H1 (cell line): ENCODE results near the gene RNF144A. TPM values are rescaled to one million over a fixed set of nuclear protein-coding genes. Genes with fewer than 3 reads are reported as not detected.

Experiments
- CTCF ChIA-PET: fragments of 300-600 bp; sonication (Branson Sonifier 250); formaldehyde crosslinking; loops from one replicate; lab custom pipeline; 2021; ENCODE audit not compliant: partially characterized antibody; lab: Charles Lee
- POLR2A ChIA-PET: fragments of 300-600 bp; sonication (Branson Sonifier 250); formaldehyde crosslinking; loops from one replicate; lab custom pipeline; 2021; ENCODE audit warnings: inconsistent platforms; ENCODE audit not compliant: partially characterized antibody; lab: Charles Lee
- DNase-seq, 2 experiments: peaks; one replicate each; pipeline versions ENCODE4 v3.0.0 to v3.0.0-alpha.2; 2010 to 2022; ENCODE audit warnings: low spot score in 2 of 2, low read depth in 1 of 2, mixed read lengths in 1 of 2
- FAIRE-seq: peaks from 2 replicates; lab custom pipeline; 2011; peaks lifted over from hg19 to GRCh38; lab: Jason Lieb, UNC
- H2AFZ ChIP-seq: 2 replicates; pipeline ENCODE4 v1.8.1; 2012; ENCODE audit warnings: low read length, inconsistent platforms
- H2AK5ac ChIP-seq: 2 replicates; pipeline ENCODE4 v1.6.1; 2013; ENCODE audit warnings: low read depth, low read length
- H2BK120ac ChIP-seq: replicated peaks from 2 replicates; pipeline ENCODE3; 2013; ENCODE audit warnings: low read depth, low read length, inconsistent platforms
- H2BK12ac ChIP-seq: 2 replicates; pipeline ENCODE4 v1.6.1; 2013; ENCODE audit warnings: low read depth, low read length
- H2BK15ac ChIP-seq: 2 replicates; pipeline ENCODE4 v1.6.1; 2013; ENCODE audit warnings: low read length
- H2BK20ac ChIP-seq: 2 replicates; pipeline ENCODE4 v1.6.1; 2013; ENCODE audit warnings: low read length
- H2BK5ac ChIP-seq: 2 replicates; pipeline ENCODE4 v1.6.1; 2013; ENCODE audit warnings: low read depth, low read length
- H3K14ac ChIP-seq: 2 replicates; pipeline ENCODE4 v1.6.1; 2013; ENCODE audit warnings: inconsistent platforms; ENCODE audit not compliant: insufficient read length
- H3K18ac ChIP-seq: 2 replicates; pipeline ENCODE4 v1.6.1; 2013; ENCODE audit warnings: low read length; ENCODE audit errors: extremely low read depth
- H3K23ac ChIP-seq: 2 replicates; pipeline ENCODE4 v1.6.1; 2013; ENCODE audit warnings: inconsistent platforms; ENCODE audit not compliant: insufficient read length
- H3K23me2 ChIP-seq: 2 replicates; pipeline ENCODE4 v1.6.1; 2013; ENCODE audit warnings: low read depth, low read length
- H3K27ac ChIP-seq: 2 replicates; pipeline ENCODE4 v1.6.1; 2011; ENCODE audit warnings: low read depth, low read length, inconsistent platforms
- H3K27me3 ChIP-seq, 4 experiments: replicated peaks in 1 of 4; 1 replicate in 1 of 4; 2 replicates in 3 of 4; pipeline versions ENCODE4 v1.6.1 to v1.8.1; 2011 to 2013; ENCODE audit warnings: low read length in 3 of 4, mild to moderate bottlenecking in 3 of 4, inconsistent platforms in 2 of 4, mixed read lengths in 2 of 4, moderate library complexity in 1 of 4; ENCODE audit not compliant: control insufficient read depth in 3 of 4, insufficient read depth in 3 of 4; ENCODE audit errors: extremely low read depth in 1 of 4
- H3K36me3 ChIP-seq, 4 experiments: 2 replicates each; pipeline versions ENCODE4 v1.6.1 to v1.8.1; 2011 to 2013; ENCODE audit warnings: mild to moderate bottlenecking in 4 of 4, low read length in 3 of 4, moderate library complexity in 2 of 4, control low read depth in 1 of 4, inconsistent platforms in 1 of 4; ENCODE audit not compliant: insufficient read depth in 4 of 4, control insufficient read depth in 2 of 4
- H3K4ac ChIP-seq: replicated peaks from 2 replicates; pipeline ENCODE3; 2013; ENCODE audit warnings: low read length, low read depth, mixed read lengths, inconsistent platforms; ENCODE audit not compliant: insufficient read length
- H3K4me1 ChIP-seq, 4 experiments: replicated peaks in 1 of 4; 1 replicate in 1 of 4; 2 replicates in 3 of 4; pipeline versions ENCODE4 v1.6.1 to v1.8.1; 2011 to 2013; ENCODE audit warnings: low read length in 3 of 4, inconsistent platforms in 2 of 4, mixed read lengths in 1 of 4; ENCODE audit not compliant: insufficient read depth in 4 of 4, control insufficient read depth in 3 of 4
- H3K4me2 ChIP-seq, 2 experiments: 2 replicates each; pipeline versions ENCODE4 v1.6.1 to v1.8.1; 2011 to 2013; ENCODE audit warnings: low read depth in 2 of 2, low read length in 2 of 2, control low read depth in 1 of 2, inconsistent platforms in 1 of 2, mild to moderate bottlenecking in 1 of 2; ENCODE audit not compliant: insufficient read depth in 1 of 2
- H3K4me3 ChIP-seq, 4 experiments: fragments of 200-600, 300-600 bp in 1 of 4; sonication (generic), shearing (Covaris generic), sonication (Bioruptor Twin) in 1 of 4; 2 replicates each; pipeline versions ENCODE4 v1.5.1 to v1.8.1; 2011 to 2016; ENCODE audit warnings: low read length in 4 of 4, low read depth in 3 of 4, control low read depth in 2 of 4, inconsistent platforms in 2 of 4, mild to moderate bottlenecking in 2 of 4, mixed read lengths in 1 of 4, moderate library complexity in 1 of 4; ENCODE audit not compliant: insufficient read depth in 2 of 4; ENCODE audit errors: extremely low read depth in 1 of 4
- H3K56ac ChIP-seq: replicated peaks from 2 replicates; pipeline ENCODE3; 2013; ENCODE audit warnings: low read depth, mild to moderate bottlenecking, mixed read lengths, low read length, inconsistent platforms; ENCODE audit not compliant: insufficient read length
- H3K79me1 ChIP-seq: 2 replicates; pipeline ENCODE4 v1.6.1; 2013; ENCODE audit warnings: low read depth, low read length, control low read depth
- H3K79me2 ChIP-seq, 2 experiments: 2 replicates each; pipeline versions ENCODE4 v1.6.1 to v1.8.1; 2012 to 2013; ENCODE audit warnings: low read length in 2 of 2, mild to moderate bottlenecking in 2 of 2, inconsistent platforms in 1 of 2; ENCODE audit not compliant: insufficient read depth in 2 of 2, control insufficient read depth in 1 of 2
- H3K9ac ChIP-seq, 4 experiments: replicated peaks in 1 of 4; 1 replicate in 1 of 4; 2 replicates in 3 of 4; pipeline versions ENCODE4 v1.6.1 to v1.8.1; 2011 to 2013; ENCODE audit warnings: low read depth in 3 of 4, low read length in 3 of 4, control low read depth in 2 of 4, mild to moderate bottlenecking in 2 of 4, moderate library complexity in 2 of 4, inconsistent platforms in 1 of 4; ENCODE audit errors: extremely low read depth in 1 of 4
- H3K9me3 ChIP-seq, 2 experiments: 2 replicates each; pipeline versions ENCODE4 v1.6.1 to v1.8.1; 2012 to 2013; ENCODE audit warnings: mild to moderate bottlenecking in 2 of 2, moderate library complexity in 2 of 2, control low read depth in 1 of 2, inconsistent platforms in 1 of 2, low read depth in 1 of 2, low read length in 1 of 2, mixed read lengths in 1 of 2; ENCODE audit not compliant: insufficient read depth in 2 of 2
- H4K20me1 ChIP-seq, 2 experiments: replicated peaks in 1 of 2; 2 replicates each; pipeline versions ENCODE3 to v1.8.1; 2011 to 2013; ENCODE audit warnings: inconsistent platforms in 2 of 2, low read length in 2 of 2, mild to moderate bottlenecking in 1 of 2; ENCODE audit not compliant: insufficient read depth in 2 of 2, control insufficient read depth in 1 of 2
- H4K5ac ChIP-seq: 2 replicates; pipeline ENCODE4 v1.6.1; 2013; ENCODE audit warnings: low read length, low read depth, mixed read lengths, inconsistent platforms; ENCODE audit not compliant: insufficient read length
- H4K8ac ChIP-seq: 2 replicates; pipeline ENCODE4 v1.8.0; 2013; ENCODE audit warnings: mild to moderate bottlenecking, moderate library complexity, low read length, inconsistent platforms; ENCODE audit not compliant: insufficient read depth; ENCODE audit errors: extremely low read depth
- H4K91ac ChIP-seq: replicated peaks from 2 replicates; pipeline ENCODE3; 2013; ENCODE audit warnings: low read length, mixed read lengths, inconsistent platforms; ENCODE audit not compliant: insufficient read length
- ATF2 ChIP-seq: IDR thresholded peaks from 2 replicates; pipeline ENCODE4 v1.6.1; 2012; ENCODE audit warnings: low read length, inconsistent platforms
- CHD2 ChIP-seq: IDR thresholded peaks from 2 replicates; pipeline ENCODE4 v1.6.1; 2012; ENCODE audit warnings: low read length, improper control_type of control experiment
- CREB1 ChIP-seq: IDR thresholded peaks from 2 replicates; pipeline ENCODE4 v1.6.1; 2012; ENCODE audit warnings: inconsistent platforms
- CTBP2 ChIP-seq: IDR thresholded peaks from 2 replicates; pipeline ENCODE4 v1.7.0; 2011; ENCODE audit warnings: borderline replicate concordance, mild to moderate bottlenecking, moderate library complexity, mixed read lengths, low read length; ENCODE audit not compliant: insufficient read depth, insufficient read length
- EGR1 ChIP-seq: IDR thresholded peaks from 2 replicates; pipeline ENCODE4 v1.6.1; 2011; ENCODE audit warnings: low read depth, low read length, borderline replicate concordance
- EP300 ChIP-seq, 2 experiments: IDR thresholded peaks; 1 replicate in 1 of 2; 2 replicates in 1 of 2; pipeline ENCODE4 v1.6.1; 2011 to 2012; ENCODE audit warnings: low read depth in 2 of 2, low read length in 2 of 2, mild to moderate bottlenecking in 2 of 2, borderline replicate concordance in 1 of 2, inconsistent platforms in 1 of 2, moderate library complexity in 1 of 2
- GTF2F1 ChIP-seq: IDR thresholded peaks from 2 replicates; pipeline ENCODE4 v1.6.1; 2012; ENCODE audit warnings: low read depth, low read length, improper control_type of control experiment, borderline replicate concordance
- HDAC6 ChIP-seq: IDR thresholded peaks from one replicate; pipeline ENCODE4 v1.7.1; 2012; ENCODE audit warnings: low read depth, mild to moderate bottlenecking, inconsistent platforms, low read length, moderate library complexity
- KDM4A ChIP-seq: IDR thresholded peaks from one replicate; pipeline ENCODE4 v1.7.1; 2012; ENCODE audit warnings: low read depth, mild to moderate bottlenecking, moderate library complexity, low read length, inconsistent platforms; ENCODE audit not compliant: severe bottlenecking
- SIRT6 ChIP-seq: IDR thresholded peaks from one replicate; pipeline ENCODE4 v1.7.1; 2012; ENCODE audit warnings: low read length, inconsistent platforms
- SIX5 ChIP-seq: IDR thresholded peaks from 2 replicates; pipeline ENCODE4 v1.6.1; 2011; ENCODE audit warnings: mild to moderate bottlenecking, low read depth, low read length
- TAF7 ChIP-seq: optimal IDR thresholded peaks from 2 replicates; pipeline ENCODE3; 2011; ENCODE audit warnings: low read depth, mild to moderate bottlenecking, inconsistent platforms, low read length, moderate library complexity, borderline replicate concordance
- WGBS, 2 experiments: shearing (Covaris generic) in 1 of 2; methylation state at CpG; one replicate each; pipeline versions ENCODE4 v1.1.6 to v1.1.7; 2013 to 2015; ENCODE audit warnings: low lambda C conversion rate in 2 of 2, mixed read lengths in 2 of 2, inconsistent platforms in 1 of 2, low coverage in 1 of 2, missing lambda C conversion rate in 1 of 2; ENCODE audit not compliant: insufficient replicate concordance in 2 of 2, insufficient coverage in 1 of 2, insufficient read length in 1 of 2; ENCODE audit errors: extremely low coverage in 1 of 2, missing lambda C conversion rate in 1 of 2; 5-methylcytosine and 5-hydroxymethylcytosine counted together
- polyA plus RNA-seq, 7 experiments: library from polyadenylated mRNA; depleted of rRNA in 3 of 7; stranded (reverse) in 5 of 7; unstranded in 2 of 7; fragments of >200 nt in 5 of 7; fragments of 200-250 nt in 2 of 7; gene quantifications; 1 replicate in 5 of 7; 2 replicates in 1 of 7; 4 replicates in 1 of 7; pipeline versions ENCODE4 v1.2.1 to v1.2.3, GENCODE V29; 2011 to 2013; ENCODE audit warnings: missing spikeins in 2 of 7, mixed read lengths in 2 of 7
- total RNA-seq: library from RNA; stranded (reverse); fragmentation: NEBNext Ultra II Directional; extraction: Animal tissue kit (Norgen Biotek cat#: 25700); gene quantifications from 2 replicates; pipeline ENCODE4 v1.2.1, GENCODE V29; 2021

Gene RNF144A
- total and polyA plus RNA-seq, 2 of the 8 experiments (the other 6 are each of a cell fraction or from before 2014, with no cell fraction given): 14.0 to 15.0 TPM

- WGBS, 2 experiments: 96% methylated on average over 2 of the region's 2 CpGs; no CpG with 5 or more reads in 1 of the 2 experiments
- no peak overlapping the region for H3K56ac ChIP-seq
- no peak overlapping the region for H2BK15ac ChIP-seq
- no peak overlapping the region for H3K18ac ChIP-seq
- no peak for FAIRE-seq
- H3K27me3 ChIP-seq: no peaks in the 10 kb centered on the region
- ChIA-PET CTCF (interaction anchor here (1.1 to 1.6 kb wide), 4 partner anchors 13 to 37 kb away, joined by 3 to 7 read pairs (median 4); partner anchors contain the start of gene RNF144A), POLR2A (no interaction called here)
- no peak overlapping the region for H3K4me3 ChIP-seq
- no peak overlapping the region for H2AK5ac ChIP-seq
- H3K79me1 ChIP-seq: no peaks in the 10 kb centered on the region
- H2BK120ac ChIP-seq: no peak overlapping the region
- H2BK20ac ChIP-seq: no peak overlapping the region
- H3K36me3 ChIP-seq: no peaks in the 10 kb centered on the region
- no peak overlapping the region for H3K23ac ChIP-seq
- H3K4me2 ChIP-seq: no peak overlapping the region
- H3K4ac ChIP-seq: no peak overlapping the region
- H3K23me2 ChIP-seq: no peaks in the 10 kb centered on the region
- H3K79me2 ChIP-seq: no peaks in the 10 kb centered on the region
- H3K9me3 ChIP-seq: peaks cover 4% of the 10 kb centered on the region in 2 experiments
- no peak overlapping the region for H3K9ac ChIP-seq
- H2BK5ac ChIP-seq: no peak overlapping the region
- H3K27ac ChIP-seq: no peak overlapping the region
- H4K91ac ChIP-seq: no peak overlapping the region
- H4K20me1 ChIP-seq: no peaks in the 10 kb centered on the region
- no peak overlapping the region for H3K14ac ChIP-seq
- no peak for DNase-seq
- no peak overlapping the region for H4K5ac ChIP-seq
- H3K4me1 ChIP-seq: no peaks in the 10 kb centered on the region
- H2AFZ ChIP-seq: no peak overlapping the region
- no peak overlapping the region for H4K8ac ChIP-seq
- no peak overlapping the region for H2BK12ac ChIP-seq
- no peak for TF ChIP-seq KDM4A
- no peak for TF ChIP-seq CTBP2
- no peak for TF ChIP-seq SIX5
- no peak for TF ChIP-seq HDAC6
- TF ChIP-seq TAF7: no peak
- no peak for TF ChIP-seq ATF2
- TF ChIP-seq EP300 (IDR thresholded peaks at IDR 0.05; ENCODE audit: borderline replicate concordance in 1 of 2, low read depth in 2 of 2, low read length in 2 of 2): no peak
- no peak for TF ChIP-seq CREB1
- TF ChIP-seq GTF2F1: no peak
- no peak for TF ChIP-seq EGR1
- no peak for TF ChIP-seq SIRT6
- TF ChIP-seq CHD2: no peak
Observed at GRCh38 chr2:6880200-6880733, 36.9 kb upstream of the RNF144A start.
